ENCODE measurements around the gene SLC10A7. TPM values are rescaled to one million over a fixed set of nuclear protein-coding genes. Genes with fewer than 3 reads are reported as not detected.

Gene SLC10A7
- total and polyA plus RNA-seq, 2 donors from 2014 or later: 1.9 to 15.1 TPM

DNA sequence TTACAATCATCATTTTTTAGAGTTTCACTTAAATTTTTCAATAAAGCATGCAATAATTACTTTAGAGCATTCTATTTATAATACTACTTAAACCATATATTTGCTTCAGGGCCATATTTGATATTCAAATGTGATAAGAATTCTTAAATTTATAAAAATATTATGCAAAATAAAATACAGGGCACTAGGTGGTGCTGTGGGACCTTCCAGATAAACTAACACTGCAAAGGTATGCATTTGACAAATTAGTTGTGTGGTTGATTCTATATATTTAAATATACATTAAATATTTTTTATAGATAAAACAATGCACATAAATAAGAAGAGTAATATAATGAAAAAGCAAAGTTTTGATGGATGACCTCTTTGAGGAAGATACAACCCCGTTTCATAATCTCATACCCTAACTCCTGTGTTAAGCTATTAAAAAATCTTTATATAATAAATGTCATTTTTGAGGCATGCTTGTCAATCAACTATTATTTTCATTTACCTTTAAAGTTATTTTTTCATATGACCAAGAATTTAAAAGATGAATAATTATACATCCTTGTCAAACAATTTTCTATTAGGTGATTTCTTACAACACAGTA is 179.0 kb downstream of the SLC10A7 start:
- H3K27ac ChIP-seq (ENCODE audit: low read depth in 2 of 2, low read length in 2 of 2): no peak overlapping the region
- TF ChIP-seq, protein P1, sequence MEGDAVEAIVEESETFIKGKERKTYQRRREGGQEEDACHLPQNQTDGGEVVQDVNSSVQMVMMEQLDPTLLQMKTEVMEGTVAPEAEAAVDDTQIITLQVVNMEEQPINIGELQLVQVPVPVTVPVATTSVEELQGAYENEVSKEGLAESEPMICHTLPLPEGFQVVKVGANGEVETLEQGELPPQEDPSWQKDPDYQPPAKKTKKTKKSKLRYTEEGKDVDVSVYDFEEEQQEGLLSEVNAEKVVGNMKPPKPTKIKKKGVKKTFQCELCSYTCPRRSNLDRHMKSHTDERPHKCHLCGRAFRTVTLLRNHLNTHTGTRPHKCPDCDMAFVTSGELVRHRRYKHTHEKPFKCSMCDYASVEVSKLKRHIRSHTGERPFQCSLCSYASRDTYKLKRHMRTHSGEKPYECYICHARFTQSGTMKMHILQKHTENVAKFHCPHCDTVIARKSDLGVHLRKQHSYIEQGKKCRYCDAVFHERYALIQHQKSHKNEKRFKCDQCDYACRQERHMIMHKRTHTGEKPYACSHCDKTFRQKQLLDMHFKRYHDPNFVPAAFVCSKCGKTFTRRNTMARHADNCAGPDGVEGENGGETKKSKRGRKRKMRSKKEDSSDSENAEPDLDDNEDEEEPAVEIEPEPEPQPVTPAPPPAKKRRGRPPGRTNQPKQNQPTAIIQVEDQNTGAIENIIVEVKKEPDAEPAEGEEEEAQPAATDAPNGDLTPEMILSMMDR (IDR thresholded peaks at IDR 0.05; ENCODE audit: borderline replicate concordance, extremely low read depth, insufficient read depth): peak; percentile 44
- H3K27me3 ChIP-seq (ENCODE audit: control insufficient read depth, insufficient read depth, low read length): no peaks in the 10 kb centered on the region
- no peak overlapping the region for H3K9ac ChIP-seq (ENCODE audit: low read length in 3 of 3)
- FAIRE-seq: peak; percentile 91
- no peaks in the 10 kb centered on the region for H3K36me3 ChIP-seq (ENCODE audit: control insufficient read depth in 2 of 3, insufficient read depth in 3 of 3, low read length in 3 of 3)
- peak in 2 of 5 donors; percentile 31 to 61 for DNase-seq
- no peaks in the 10 kb centered on the region for H3K9me3 ChIP-seq (ENCODE audit: control insufficient read depth in 2 of 3, insufficient read depth in 1 of 3, low read length in 3 of 3)
- intact Hi-C loops (cut with DNase I): loop anchor here (10.0 kb wide), 1 partner anchor 572 kb away; no protein-coding TSS in a partner anchor
- H3K4me3 ChIP-seq (ENCODE audit: low read length in 3 of 3): no peak overlapping the region
- H3K4me1 ChIP-seq (ENCODE audit: control insufficient read depth in 2 of 3, insufficient read depth in 2 of 3, low read depth in 1 of 3, low read length in 3 of 3): no peaks in the 10 kb centered on the region

DNA sequence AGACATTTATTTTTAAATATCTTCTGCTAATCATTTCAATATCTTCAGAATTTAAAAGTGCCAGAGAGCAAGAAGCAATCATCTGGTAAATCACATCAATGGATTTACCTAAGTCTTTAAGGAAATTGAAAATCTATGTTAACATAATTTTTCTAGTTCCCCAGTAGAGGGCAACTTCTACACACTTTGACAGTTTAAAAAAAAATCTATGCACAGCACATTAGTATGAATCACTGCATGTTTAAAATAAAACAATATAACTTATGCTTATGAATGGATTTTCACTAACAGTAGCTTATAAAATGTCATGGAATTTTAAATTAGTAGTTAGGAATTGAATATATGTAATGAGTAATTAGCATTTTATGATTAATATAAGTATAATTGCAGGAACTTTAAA is 180.9 kb downstream of the SLC10A7 start:
- H3K27me3 ChIP-seq (ENCODE audit: control insufficient read depth, insufficient read depth, low read length): no peaks in the 10 kb centered on the region
- no peak overlapping the region for H3K27ac ChIP-seq (ENCODE audit: low read depth in 2 of 2, low read length in 2 of 2)
- peak; percentile 95 for FAIRE-seq
- H3K9ac ChIP-seq (ENCODE audit: low read length in 3 of 3): no peak overlapping the region
- no peak overlapping the region for H3K4me3 ChIP-seq (ENCODE audit: low read length in 3 of 3)
- no peaks in the 10 kb centered on the region for H3K9me3 ChIP-seq (ENCODE audit: control insufficient read depth in 2 of 3, insufficient read depth in 1 of 3, low read length in 3 of 3)
- TF ChIP-seq, protein P1 (IDR thresholded peaks at IDR 0.05; ENCODE audit: borderline replicate concordance, extremely low read depth, insufficient read depth): no peak
- peak in 2 of 5 donors; percentile 9 to 33 for DNase-seq
- intact Hi-C loops (cut with DNase I): loop anchor here (10.0 kb wide), 1 partner anchor 574 kb away; no protein-coding TSS in a partner anchor
- no peaks in the 10 kb centered on the region for H3K36me3 ChIP-seq (ENCODE audit: control insufficient read depth in 2 of 3, insufficient read depth in 3 of 3, low read length in 3 of 3)
- no peaks in the 10 kb centered on the region for H3K4me1 ChIP-seq (ENCODE audit: control insufficient read depth in 2 of 3, insufficient read depth in 2 of 3, low read depth in 1 of 3, low read length in 3 of 3)

DNA sequence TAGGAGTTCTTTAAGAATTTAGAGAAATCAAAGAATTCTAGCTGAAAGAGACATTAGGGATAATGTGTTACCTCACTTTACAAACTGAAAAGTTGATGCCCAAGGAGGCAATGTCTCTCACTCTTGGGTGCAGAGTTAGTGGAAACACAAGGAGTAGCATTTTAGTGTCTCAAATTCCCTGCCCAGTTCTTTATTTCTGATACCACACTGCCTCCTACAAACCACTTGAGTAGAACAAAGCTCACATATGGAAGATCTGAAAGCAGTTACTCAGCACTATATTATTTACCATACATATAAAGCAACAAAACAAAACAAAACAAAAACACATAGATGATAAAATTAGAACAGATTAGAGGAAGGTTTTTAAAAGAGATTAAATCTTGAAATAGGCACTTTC is 183.2 kb downstream of the SLC10A7 start:
- no peaks in the 10 kb centered on the region for H3K4me1 ChIP-seq (ENCODE audit: control insufficient read depth in 2 of 3, insufficient read depth in 2 of 3, low read depth in 1 of 3, low read length in 3 of 3)
- no peak overlapping the region for H3K27ac ChIP-seq (ENCODE audit: low read depth in 2 of 2, low read length in 2 of 2)
- no peak overlapping the region for H3K4me3 ChIP-seq (ENCODE audit: low read length in 3 of 3)
- no peaks in the 10 kb centered on the region for H3K36me3 ChIP-seq (ENCODE audit: control insufficient read depth in 2 of 3, insufficient read depth in 3 of 3, low read length in 3 of 3)
- intact Hi-C loops (cut with DNase I): no loop called here
- H3K27me3 ChIP-seq (ENCODE audit: control insufficient read depth, insufficient read depth, low read length): no peaks in the 10 kb centered on the region
- FAIRE-seq (no peak), DNase-seq (peak in 2 of 5 donors; percentile 13 to 24)
- no peak overlapping the region for H3K9ac ChIP-seq (ENCODE audit: low read length in 3 of 3)
- TF ChIP-seq, protein P1 (IDR thresholded peaks at IDR 0.05; ENCODE audit: borderline replicate concordance, extremely low read depth, insufficient read depth): no peak
- no peaks in the 10 kb centered on the region for H3K9me3 ChIP-seq (ENCODE audit: control insufficient read depth in 2 of 3, insufficient read depth in 1 of 3, low read length in 3 of 3)
